Subcutaneous adipose tissue (tissue), 4 donors: ENCODE data around the gene SLC22A12. TPM values are rescaled to one million over a fixed set of nuclear protein-coding genes. Genes with fewer than 3 reads are reported as not detected.

Experiments used
- CTCF ChIP-seq: fragments of 450-650 bp; IDR thresholded peaks from one replicate; pipeline ENCODE4 v1.5.1; 2016; ENCODE audit warnings: low read depth, mild to moderate bottlenecking, control low read depth, antibody characterized with exemption, moderate library complexity
- total RNA-seq, 4 donors: library from RNA; depleted of rRNA; stranded (reverse); fragments of >200 nt; gene quantifications; one replicate each; pipeline ENCODE4 v1.1.0, GENCODE V29; 2016

Gene SLC22A12
- total RNA-seq, 4 donors from 2014 or later: not detected

- no peak for TF ChIP-seq CTCF
These were observed 25.8 kb upstream of the SLC22A12 start for GRCh38 chr11:64564947-64565889.

GRCh38 chr11:64566042-64566914 lies 24.7 kb upstream of the SLC22A12 start:
- TF ChIP-seq CTCF: no peak

GRCh38 chr11:64566915-64567891 lies 23.8 kb upstream of the SLC22A12 start:
- TF ChIP-seq CTCF: no peak

- no peak for TF ChIP-seq CTCF
These were observed 22.9 kb upstream of the SLC22A12 start for GRCh38 chr11:64568041-64568571.

GRCh38 chr11:64568584-64569140 lies 22.4 kb upstream of the SLC22A12 start:
- no peak for TF ChIP-seq CTCF

GRCh38 chr11:64569300-64569970 lies 21.6 kb upstream of the SLC22A12 start:
- TF ChIP-seq CTCF: no peak
